ENCODE results near the gene CALCOCO2.

Gene CALCOCO2

DNA sequence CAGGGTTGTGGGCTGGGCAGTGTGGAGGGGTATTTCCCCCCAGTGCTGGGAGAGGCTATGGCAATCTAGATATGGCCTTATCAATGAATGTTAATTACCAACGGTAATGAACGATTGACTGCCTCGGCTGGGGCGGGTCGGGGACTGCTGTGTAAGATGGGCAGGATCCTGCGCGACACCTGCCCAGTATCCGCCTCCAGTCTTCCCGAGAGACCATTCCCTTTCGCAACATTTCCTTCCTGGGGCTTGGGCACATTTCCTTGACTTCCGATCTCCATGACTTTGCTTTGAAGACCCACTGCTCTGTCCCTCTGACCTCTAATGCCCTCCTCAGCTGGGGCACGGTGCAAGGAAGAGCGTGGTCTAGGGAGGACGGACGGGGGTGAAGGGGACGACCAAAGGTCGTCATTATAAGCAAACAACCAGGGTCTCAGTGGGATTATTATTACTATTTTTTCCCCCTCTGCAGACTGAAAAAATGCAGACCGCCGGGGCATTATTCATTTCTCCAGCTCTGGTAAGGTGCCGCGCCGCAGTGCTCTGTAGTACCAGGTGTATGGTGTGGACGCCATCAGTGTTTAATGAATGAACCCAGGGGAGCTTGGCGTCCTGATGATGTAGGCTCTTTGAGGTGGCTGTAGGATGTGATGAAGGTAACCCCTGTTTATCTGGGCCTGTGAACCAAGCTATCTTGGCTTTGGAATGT is 62.3 kb downstream of the CALCOCO2 start:
- peak overlapping the region; percentile 12 for H3K14ac ChIP-seq (ENCODE audit: low read length)
- peak overlapping the region; percentile 75 for H3K4me2 ChIP-seq (ENCODE audit: low read length)
- peaks cover 2% of the 10 kb centered on the region for H3K79me1 ChIP-seq (ENCODE audit: low read length)
- H4K8ac ChIP-seq (ENCODE audit: low read depth, low read length): peak overlapping the region; percentile 22
- no peak overlapping the region for H2AK5ac ChIP-seq (ENCODE audit: low read length)
- peak overlapping the region; percentile 21 for H3K4ac ChIP-seq (ENCODE audit: low read depth, low read length)
- H4K91ac ChIP-seq (ENCODE audit: low read depth, low read length): no peak overlapping the region
- H3K9ac ChIP-seq (ENCODE audit: low read length): peak overlapping the region; percentile 59
- no peaks in the 10 kb centered on the region for H3K9me3 ChIP-seq (ENCODE audit: insufficient read depth, low read depth, low read length)
- H4K12ac ChIP-seq (ENCODE audit: low read depth, low read length): peak overlapping the region; percentile 7
- peak overlapping the region; percentile 46 for H3K27ac ChIP-seq (ENCODE audit: low read depth, low read length)
- H3K27me3 ChIP-seq (ENCODE audit: insufficient read depth, low read length): no peaks in the 10 kb centered on the region
- H3K4me3 ChIP-seq (ENCODE audit: low read depth, low read length): peak overlapping the region; percentile 94
- H3K36me3 ChIP-seq (ENCODE audit: control insufficient read depth in 1 of 2, insufficient read depth in 2 of 2, low read length in 2 of 2): peaks cover 9 to 10% of the 10 kb centered on the region in 2 experiments
- no CpG with 5 or more reads among the region's 24 CpGs for WGBS (ENCODE audit: extremely low coverage, insufficient coverage, insufficient read length)
- H2AFZ ChIP-seq (ENCODE audit: insufficient read depth, low read length, poor library complexity): peak overlapping the region; percentile 34
- no peak overlapping the region for H2BK12ac ChIP-seq (ENCODE audit: low read length)
- H2BK5ac ChIP-seq (ENCODE audit: low read depth, low read length, poor library complexity): no peak overlapping the region
- peaks cover 3 to 5% of the 10 kb centered on the region in 2 experiments for H3K4me1 ChIP-seq (ENCODE audit: control insufficient read depth in 1 of 2, insufficient read depth in 2 of 2, low read length in 2 of 2)
- H3K18ac ChIP-seq (ENCODE audit: low read length): peak overlapping the region; percentile 9
- peaks cover 1% of the 10 kb centered on the region for H3K79me2 ChIP-seq (ENCODE audit: control insufficient read depth, insufficient read depth, low read length, poor library complexity)
- DNase-seq: no peak
- H2BK120ac ChIP-seq (ENCODE audit: insufficient read depth, low read length, poor library complexity): no peak overlapping the region
- H3K23ac ChIP-seq (ENCODE audit: low read length): no peak overlapping the region

- Histone ChIP-seq H2AK5ac (ENCODE audit: low read length) (no peak overlapping the region), H3K9me3 (ENCODE audit: insufficient read depth, low read depth, low read length) (no peaks in the 10 kb centered on the region), H3K4ac (ENCODE audit: low read depth, low read length) (no peak overlapping the region), H2BK120ac (ENCODE audit: insufficient read depth, low read length, poor library complexity) (no peak overlapping the region), H3K4me3 (ENCODE audit: low read depth, low read length) (no peak overlapping the region), H2BK5ac (ENCODE audit: low read depth, low read length, poor library complexity) (no peak overlapping the region), H3K18ac (ENCODE audit: low read length) (peak overlapping the region; percentile 9), H4K91ac (ENCODE audit: low read depth, low read length) (no peak overlapping the region), H3K14ac (ENCODE audit: low read length) (no peak overlapping the region), H3K4me2 (ENCODE audit: low read length) (peak overlapping the region; percentile 75), H2AFZ (ENCODE audit: insufficient read depth, low read length, poor library complexity) (no peak overlapping the region), H3K27me3 (ENCODE audit: insufficient read depth, low read length) (no peaks in the 10 kb centered on the region), H3K79me2 (ENCODE audit: control insufficient read depth, insufficient read depth, low read length, poor library complexity) (peaks cover 1% of the 10 kb centered on the region), H3K27ac (ENCODE audit: low read depth, low read length) (no peak overlapping the region), H3K4me1 (ENCODE audit: control insufficient read depth in 1 of 2, insufficient read depth in 2 of 2, low read length in 2 of 2) (peaks cover 3 to 5% of the 10 kb centered on the region in 2 experiments), H4K12ac (ENCODE audit: low read depth, low read length) (no peak overlapping the region), H3K36me3 (ENCODE audit: control insufficient read depth in 1 of 2, insufficient read depth in 2 of 2, low read length in 2 of 2) (peaks cover 9 to 12% of the 10 kb centered on the region in 2 experiments), H4K8ac (ENCODE audit: low read depth, low read length) (no peak overlapping the region), H3K23ac (ENCODE audit: low read length) (no peak overlapping the region), H3K79me1 (ENCODE audit: low read length) (peaks cover 2% of the 10 kb centered on the region), H3K9ac (ENCODE audit: low read length) (peak overlapping the region; percentile 59), H2BK12ac (ENCODE audit: low read length) (no peak overlapping the region)
- DNase-seq: no peak
- no CpG with 5 or more reads among the region's 5 CpGs for WGBS (ENCODE audit: extremely low coverage, insufficient coverage, insufficient read length)
Measured at GRCh38 chr17:48893646-48894508, 63.0 kb downstream of the CALCOCO2 start.

GRCh38 chr17:48894886-48895285 is 64.1 kb downstream of the CALCOCO2 start:
- H2BK120ac ChIP-seq (ENCODE audit: insufficient read depth, low read length, poor library complexity): no peak overlapping the region
- H2BK5ac ChIP-seq (ENCODE audit: low read depth, low read length, poor library complexity): no peak overlapping the region
- no peak overlapping the region for H3K14ac ChIP-seq (ENCODE audit: low read length)
- no peak overlapping the region for H3K27ac ChIP-seq (ENCODE audit: low read depth, low read length)
- H3K27me3 ChIP-seq (ENCODE audit: insufficient read depth, low read length): no peaks in the 10 kb centered on the region
- no peaks in the 10 kb centered on the region for H3K9me3 ChIP-seq (ENCODE audit: insufficient read depth, low read depth, low read length)
- no peak overlapping the region for H2AFZ ChIP-seq (ENCODE audit: insufficient read depth, low read length, poor library complexity)
- H3K4me2 ChIP-seq (ENCODE audit: low read length): no peak overlapping the region
- no peak overlapping the region for H3K4me3 ChIP-seq (ENCODE audit: low read depth, low read length)
- peaks cover 3 to 5% of the 10 kb centered on the region in 2 experiments for H3K4me1 ChIP-seq (ENCODE audit: control insufficient read depth in 1 of 2, insufficient read depth in 2 of 2, low read length in 2 of 2)
- peaks cover 1% of the 10 kb centered on the region for H3K79me2 ChIP-seq (ENCODE audit: control insufficient read depth, insufficient read depth, low read length, poor library complexity)
- H3K18ac ChIP-seq (ENCODE audit: low read length): no peak overlapping the region
- no peak overlapping the region for H4K8ac ChIP-seq (ENCODE audit: low read depth, low read length)
- WGBS (ENCODE audit: extremely low coverage, insufficient coverage, insufficient read length): no CpG with 5 or more reads among the region's 3 CpGs
- H3K9ac ChIP-seq (ENCODE audit: low read length): no peak overlapping the region
- H2AK5ac ChIP-seq (ENCODE audit: low read length): no peak overlapping the region
- H4K91ac ChIP-seq (ENCODE audit: low read depth, low read length): no peak overlapping the region
- H3K36me3 ChIP-seq (ENCODE audit: control insufficient read depth in 1 of 2, insufficient read depth in 2 of 2, low read length in 2 of 2): peaks cover 9 to 12% of the 10 kb centered on the region in 2 experiments
- no peak overlapping the region for H4K12ac ChIP-seq (ENCODE audit: low read depth, low read length)
- H3K79me1 ChIP-seq (ENCODE audit: low read length): peaks cover 2% of the 10 kb centered on the region
- no peak overlapping the region for H2BK12ac ChIP-seq (ENCODE audit: low read length)
- H3K4ac ChIP-seq (ENCODE audit: low read depth, low read length): no peak overlapping the region
- H3K23ac ChIP-seq (ENCODE audit: low read length): no peak overlapping the region
- no peak for DNase-seq

GRCh38 chr17:48901241-48901640 is 70.4 kb downstream of the CALCOCO2 start:
- Histone ChIP-seq H3K18ac (ENCODE audit: low read length) (no peak overlapping the region), H3K14ac (ENCODE audit: low read length) (no peak overlapping the region), H2AFZ (ENCODE audit: insufficient read depth, low read length, poor library complexity) (no peak overlapping the region), H3K4me2 (ENCODE audit: low read length) (no peak overlapping the region), H3K9ac (ENCODE audit: low read length) (no peak overlapping the region), H4K8ac (ENCODE audit: low read depth, low read length) (no peak overlapping the region), H2BK12ac (ENCODE audit: low read length) (no peak overlapping the region), H3K4me1 (ENCODE audit: control insufficient read depth in 1 of 2, insufficient read depth in 2 of 2, low read length in 2 of 2) (no peaks in the 10 kb centered on the region), H3K9me3 (ENCODE audit: insufficient read depth, low read depth, low read length) (no peaks in the 10 kb centered on the region), H3K79me1 (ENCODE audit: low read length) (no peaks in the 10 kb centered on the region), H3K27ac (ENCODE audit: low read depth, low read length) (no peak overlapping the region), H2BK5ac (ENCODE audit: low read depth, low read length, poor library complexity) (no peak overlapping the region), H3K4me3 (ENCODE audit: low read depth, low read length) (no peak overlapping the region), H2BK120ac (ENCODE audit: insufficient read depth, low read length, poor library complexity) (no peak overlapping the region), H2AK5ac (ENCODE audit: low read length) (no peak overlapping the region), H3K4ac (ENCODE audit: low read depth, low read length) (no peak overlapping the region), H3K36me3 (ENCODE audit: control insufficient read depth in 1 of 2, insufficient read depth in 2 of 2, low read length in 2 of 2) (peaks cover 0 to 2% of the 10 kb centered on the region in 2 experiments), H4K91ac (ENCODE audit: low read depth, low read length) (no peak overlapping the region), H3K79me2 (ENCODE audit: control insufficient read depth, insufficient read depth, low read length, poor library complexity) (no peaks in the 10 kb centered on the region), H3K23ac (ENCODE audit: low read length) (no peak overlapping the region), H3K27me3 (ENCODE audit: insufficient read depth, low read length) (no peaks in the 10 kb centered on the region), H4K12ac (ENCODE audit: low read depth, low read length) (no peak overlapping the region)
- no peak for DNase-seq
- no CpG with 5 or more reads among the region's 1 CpG for WGBS (ENCODE audit: extremely low coverage, insufficient coverage, insufficient read length)

Measured in trophoblast cell (in vitro differentiated cells and primary cell).